ENCODE data around the gene TMCC1. TPM values are rescaled to one million over a fixed set of nuclear protein-coding genes. Genes with fewer than 3 reads are reported as not detected.

Gene TMCC1
- total and polyA plus RNA-seq, 4 donors: 10.2 to 60.0 (median 11.0) TPM

DNA sequence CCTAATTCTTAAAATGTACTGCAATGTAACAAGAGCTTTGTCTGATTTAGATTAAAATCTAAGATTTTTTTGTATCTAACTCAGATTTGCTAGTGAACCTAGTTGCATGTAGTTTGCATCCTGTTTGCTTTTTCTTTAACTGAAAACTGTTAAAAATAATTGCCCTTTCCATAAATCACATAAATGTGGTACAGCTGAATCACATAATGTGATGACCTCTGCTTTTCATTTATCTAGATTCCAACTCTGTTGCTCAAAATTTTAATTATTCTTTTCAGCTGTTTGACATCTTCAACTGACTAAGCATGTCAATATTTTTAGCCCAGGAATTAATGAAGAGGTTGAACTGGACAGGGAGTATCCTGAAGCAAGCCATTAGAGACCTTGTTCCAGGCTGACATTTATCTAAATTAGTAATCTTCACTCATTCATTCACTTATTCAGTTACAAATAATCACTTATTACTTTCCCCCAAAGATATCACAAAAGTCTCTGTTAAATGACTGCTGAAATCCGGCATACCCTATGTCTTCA is 185.1 kb downstream of the TMCC1 start:
- H3K4me1 ChIP-seq (ENCODE audit: control insufficient read depth in 4 of 4, insufficient read depth in 4 of 4, low read length in 3 of 4): peaks cover 0 to 2% (median 0%) of the 10 kb centered on the region in 4 donors
- no peak overlapping the region for H3K9ac ChIP-seq (ENCODE audit: low read depth in 1 of 2, low read length in 2 of 2)
- no peak overlapping the region for H3K27ac ChIP-seq (ENCODE audit: low read depth in 1 of 2, low read length in 2 of 2)
- H3K9me3 ChIP-seq (ENCODE audit: control insufficient read depth in 4 of 4, low read length in 3 of 4): no peaks in the 10 kb centered on the region
- H3K36me3 ChIP-seq (ENCODE audit: control insufficient read depth in 4 of 4, insufficient read depth in 3 of 4, low read depth in 1 of 4, low read length in 3 of 4): peaks cover 0 to 1% (median 0%) of the 10 kb centered on the region in 4 donors
- no peak for TF ChIP-seq FOXA2 (IDR thresholded peaks at IDR 0.05)
- TF ChIP-seq, protein P1, sequence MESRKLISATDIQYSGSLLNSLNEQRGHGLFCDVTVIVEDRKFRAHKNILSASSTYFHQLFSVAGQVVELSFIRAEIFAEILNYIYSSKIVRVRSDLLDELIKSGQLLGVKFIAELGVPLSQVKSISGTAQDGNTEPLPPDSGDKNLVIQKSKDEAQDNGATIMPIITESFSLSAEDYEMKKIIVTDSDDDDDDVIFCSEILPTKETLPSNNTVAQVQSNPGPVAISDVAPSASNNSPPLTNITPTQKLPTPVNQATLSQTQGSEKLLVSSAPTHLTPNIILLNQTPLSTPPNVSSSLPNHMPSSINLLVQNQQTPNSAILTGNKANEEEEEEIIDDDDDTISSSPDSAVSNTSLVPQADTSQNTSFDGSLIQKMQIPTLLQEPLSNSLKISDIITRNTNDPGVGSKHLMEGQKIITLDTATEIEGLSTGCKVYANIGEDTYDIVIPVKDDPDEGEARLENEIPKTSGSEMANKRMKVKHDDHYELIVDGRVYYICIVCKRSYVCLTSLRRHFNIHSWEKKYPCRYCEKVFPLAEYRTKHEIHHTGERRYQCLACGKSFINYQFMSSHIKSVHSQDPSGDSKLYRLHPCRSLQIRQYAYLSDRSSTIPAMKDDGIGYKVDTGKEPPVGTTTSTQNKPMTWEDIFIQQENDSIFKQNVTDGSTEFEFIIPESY (IDR thresholded peaks at IDR 0.05): no peak
- TF ChIP-seq RXRA (IDR thresholded peaks at IDR 0.05): no peak
- TF ChIP-seq HNF4A (conservative IDR thresholded peaks at IDR 0.05): no peak
- no peak for TF ChIP-seq JUND (IDR thresholded peaks at IDR 0.05)
- TF ChIP-seq GABPA (IDR thresholded peaks at IDR 0.05 in 1 of 2, conservative IDR thresholded peaks at IDR 0.05 in 1 of 2): no peak
- TF ChIP-seq YY1 (IDR thresholded peaks at IDR 0.05): no peak
- no peak for TF ChIP-seq EGR1 (IDR thresholded peaks at IDR 0.05; ENCODE audit: low read depth in 2 of 2)
- no peak for TF ChIP-seq NR2F2 (IDR thresholded peaks at IDR 0.05)
- no peak for TF ChIP-seq FOXA1 (IDR thresholded peaks at IDR 0.05)
- TF ChIP-seq, protein P2, sequence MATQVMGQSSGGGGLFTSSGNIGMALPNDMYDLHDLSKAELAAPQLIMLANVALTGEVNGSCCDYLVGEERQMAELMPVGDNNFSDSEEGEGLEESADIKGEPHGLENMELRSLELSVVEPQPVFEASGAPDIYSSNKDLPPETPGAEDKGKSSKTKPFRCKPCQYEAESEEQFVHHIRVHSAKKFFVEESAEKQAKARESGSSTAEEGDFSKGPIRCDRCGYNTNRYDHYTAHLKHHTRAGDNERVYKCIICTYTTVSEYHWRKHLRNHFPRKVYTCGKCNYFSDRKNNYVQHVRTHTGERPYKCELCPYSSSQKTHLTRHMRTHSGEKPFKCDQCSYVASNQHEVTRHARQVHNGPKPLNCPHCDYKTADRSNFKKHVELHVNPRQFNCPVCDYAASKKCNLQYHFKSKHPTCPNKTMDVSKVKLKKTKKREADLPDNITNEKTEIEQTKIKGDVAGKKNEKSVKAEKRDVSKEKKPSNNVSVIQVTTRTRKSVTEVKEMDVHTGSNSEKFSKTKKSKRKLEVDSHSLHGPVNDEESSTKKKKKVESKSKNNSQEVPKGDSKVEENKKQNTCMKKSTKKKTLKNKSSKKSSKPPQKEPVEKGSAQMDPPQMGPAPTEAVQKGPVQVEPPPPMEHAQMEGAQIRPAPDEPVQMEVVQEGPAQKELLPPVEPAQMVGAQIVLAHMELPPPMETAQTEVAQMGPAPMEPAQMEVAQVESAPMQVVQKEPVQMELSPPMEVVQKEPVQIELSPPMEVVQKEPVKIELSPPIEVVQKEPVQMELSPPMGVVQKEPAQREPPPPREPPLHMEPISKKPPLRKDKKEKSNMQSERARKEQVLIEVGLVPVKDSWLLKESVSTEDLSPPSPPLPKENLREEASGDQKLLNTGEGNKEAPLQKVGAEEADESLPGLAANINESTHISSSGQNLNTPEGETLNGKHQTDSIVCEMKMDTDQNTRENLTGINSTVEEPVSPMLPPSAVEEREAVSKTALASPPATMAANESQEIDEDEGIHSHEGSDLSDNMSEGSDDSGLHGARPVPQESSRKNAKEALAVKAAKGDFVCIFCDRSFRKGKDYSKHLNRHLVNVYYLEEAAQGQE (IDR thresholded peaks at IDR 0.05): no peak
- no peak for DNase-seq (ENCODE audit: low spot score)
- H3K27me3 ChIP-seq (ENCODE audit: control insufficient read depth in 4 of 4, insufficient read depth in 4 of 4, low read length in 3 of 4): no peaks in the 10 kb centered on the region
- WGBS: 92% methylated on average over 1 of the region's 1 CpG
- no peak overlapping the region for H3K4me3 ChIP-seq (ENCODE audit: low read depth in 1 of 3, low read length in 3 of 3)

DNA sequence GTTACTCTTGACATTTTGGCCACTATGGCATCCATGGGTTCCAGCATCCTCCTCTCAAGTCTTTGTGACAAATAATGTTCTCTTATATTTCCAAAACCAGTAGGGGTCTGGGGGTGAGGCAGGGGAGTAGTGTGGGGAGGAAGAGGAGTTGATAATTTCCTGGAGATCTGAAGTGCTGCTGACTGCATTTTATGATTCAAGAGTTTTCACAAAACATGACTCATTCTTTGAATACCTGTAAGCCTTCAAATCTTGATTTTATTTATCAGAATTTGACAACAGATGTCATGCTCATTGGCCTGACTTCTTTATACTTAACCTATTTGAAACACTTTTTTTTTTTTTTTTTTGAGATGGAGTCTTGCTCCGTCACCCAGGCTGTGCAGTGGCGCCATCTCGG is 188.2 kb downstream of the TMCC1 start:
- no peaks in the 10 kb centered on the region for H3K9me3 ChIP-seq (ENCODE audit: control insufficient read depth in 4 of 4, low read length in 3 of 4)
- TF ChIP-seq NR2F2 (IDR thresholded peaks at IDR 0.05): no peak
- TF ChIP-seq, protein P2 (IDR thresholded peaks at IDR 0.05): no peak
- TF ChIP-seq, protein P3, sequence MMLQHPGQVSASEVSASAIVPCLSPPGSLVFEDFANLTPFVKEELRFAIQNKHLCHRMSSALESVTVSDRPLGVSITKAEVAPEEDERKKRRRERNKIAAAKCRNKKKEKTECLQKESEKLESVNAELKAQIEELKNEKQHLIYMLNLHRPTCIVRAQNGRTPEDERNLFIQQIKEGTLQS (IDR thresholded peaks at IDR 0.05): no peak
- TF ChIP-seq RXRA (IDR thresholded peaks at IDR 0.05): no peak
- TF ChIP-seq FOXA2 (IDR thresholded peaks at IDR 0.05): no peak
- H3K27me3 ChIP-seq (ENCODE audit: control insufficient read depth in 4 of 4, insufficient read depth in 4 of 4, low read length in 3 of 4): no peaks in the 10 kb centered on the region
- WGBS: 95% methylated on average over 3 of the region's 3 CpGs
- H3K4me1 ChIP-seq (ENCODE audit: control insufficient read depth in 4 of 4, insufficient read depth in 4 of 4, low read length in 3 of 4): peaks cover 0 to 2% (median 0%) of the 10 kb centered on the region in 4 donors
- no peak overlapping the region for H3K4me3 ChIP-seq (ENCODE audit: low read depth in 1 of 3, low read length in 3 of 3)
- no peak overlapping the region for H3K27ac ChIP-seq (ENCODE audit: low read depth in 1 of 2, low read length in 2 of 2)
- H3K36me3 ChIP-seq (ENCODE audit: control insufficient read depth in 4 of 4, insufficient read depth in 3 of 4, low read depth in 1 of 4, low read length in 3 of 4): peaks cover 0 to 1% (median 0%) of the 10 kb centered on the region in 4 donors
- DNase-seq (ENCODE audit: low spot score): no peak
- H3K9ac ChIP-seq (ENCODE audit: low read depth in 1 of 2, low read length in 2 of 2): no peak overlapping the region

Measured in liver (tissue), 9 donors.